Prostate gland (tissue), 2 donors: ENCODE measurements around the gene RPL21.

Experiments
- POLR2A ChIP-seq: fragments of 450-650 bp; IDR thresholded peaks from one replicate; pipeline ENCODE4 v1.6.1; 2016; ENCODE audit warnings: antibody characterized with exemption, mild to moderate bottlenecking
- TF ChIP-seq, protein P1 (sequence below), 4 experiments: fragments of 200-600 bp in 2 of 4; fragments of 450-650 bp in 2 of 4; sonication (generic) in 2 of 4; IDR thresholded peaks; 1 replicate in 3 of 4; 2 replicates in 1 of 4; pipeline ENCODE4 v1.5.1; 2016 to 2019; ENCODE audit warnings: antibody characterized with exemption in 4 of 4, mild to moderate bottlenecking in 2 of 4, moderate library complexity in 2 of 4

DNA sequence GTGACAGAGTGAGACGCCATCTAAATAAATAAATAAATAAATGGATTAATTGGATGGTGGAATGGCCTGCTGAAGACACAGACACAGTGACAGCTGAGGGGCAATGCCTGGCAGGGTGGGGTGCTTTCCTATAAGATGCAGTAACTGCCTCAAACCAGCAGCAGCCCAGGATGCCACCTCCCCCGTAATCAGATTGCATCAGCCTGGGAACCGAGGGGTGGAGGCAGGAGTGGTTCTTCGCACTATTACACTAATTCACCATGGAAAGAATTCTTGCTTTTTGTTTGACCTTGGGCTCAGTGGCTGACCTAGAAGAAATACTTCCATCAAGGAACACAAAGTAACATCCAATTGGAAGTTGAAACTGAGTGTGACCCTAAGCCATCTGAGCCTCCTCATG lies 48.2 kb upstream of the RPL21 start:
- TF ChIP-seq, protein P1, sequence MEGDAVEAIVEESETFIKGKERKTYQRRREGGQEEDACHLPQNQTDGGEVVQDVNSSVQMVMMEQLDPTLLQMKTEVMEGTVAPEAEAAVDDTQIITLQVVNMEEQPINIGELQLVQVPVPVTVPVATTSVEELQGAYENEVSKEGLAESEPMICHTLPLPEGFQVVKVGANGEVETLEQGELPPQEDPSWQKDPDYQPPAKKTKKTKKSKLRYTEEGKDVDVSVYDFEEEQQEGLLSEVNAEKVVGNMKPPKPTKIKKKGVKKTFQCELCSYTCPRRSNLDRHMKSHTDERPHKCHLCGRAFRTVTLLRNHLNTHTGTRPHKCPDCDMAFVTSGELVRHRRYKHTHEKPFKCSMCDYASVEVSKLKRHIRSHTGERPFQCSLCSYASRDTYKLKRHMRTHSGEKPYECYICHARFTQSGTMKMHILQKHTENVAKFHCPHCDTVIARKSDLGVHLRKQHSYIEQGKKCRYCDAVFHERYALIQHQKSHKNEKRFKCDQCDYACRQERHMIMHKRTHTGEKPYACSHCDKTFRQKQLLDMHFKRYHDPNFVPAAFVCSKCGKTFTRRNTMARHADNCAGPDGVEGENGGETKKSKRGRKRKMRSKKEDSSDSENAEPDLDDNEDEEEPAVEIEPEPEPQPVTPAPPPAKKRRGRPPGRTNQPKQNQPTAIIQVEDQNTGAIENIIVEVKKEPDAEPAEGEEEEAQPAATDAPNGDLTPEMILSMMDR (IDR thresholded peaks at IDR 0.05) = no peak
- TF ChIP-seq POLR2A = no peak
